Measurements from ENCODE around the gene GPR137C.

GRCh38 chr14:52514046-52514811 lies 38.4 kb upstream of the GPR137C start:
- TF ChIP-seq EZH2 (IDR thresholded peaks at IDR 0.05; ENCODE audit: insufficient read depth, low read length): no peak
- TF ChIP-seq, protein P1, sequence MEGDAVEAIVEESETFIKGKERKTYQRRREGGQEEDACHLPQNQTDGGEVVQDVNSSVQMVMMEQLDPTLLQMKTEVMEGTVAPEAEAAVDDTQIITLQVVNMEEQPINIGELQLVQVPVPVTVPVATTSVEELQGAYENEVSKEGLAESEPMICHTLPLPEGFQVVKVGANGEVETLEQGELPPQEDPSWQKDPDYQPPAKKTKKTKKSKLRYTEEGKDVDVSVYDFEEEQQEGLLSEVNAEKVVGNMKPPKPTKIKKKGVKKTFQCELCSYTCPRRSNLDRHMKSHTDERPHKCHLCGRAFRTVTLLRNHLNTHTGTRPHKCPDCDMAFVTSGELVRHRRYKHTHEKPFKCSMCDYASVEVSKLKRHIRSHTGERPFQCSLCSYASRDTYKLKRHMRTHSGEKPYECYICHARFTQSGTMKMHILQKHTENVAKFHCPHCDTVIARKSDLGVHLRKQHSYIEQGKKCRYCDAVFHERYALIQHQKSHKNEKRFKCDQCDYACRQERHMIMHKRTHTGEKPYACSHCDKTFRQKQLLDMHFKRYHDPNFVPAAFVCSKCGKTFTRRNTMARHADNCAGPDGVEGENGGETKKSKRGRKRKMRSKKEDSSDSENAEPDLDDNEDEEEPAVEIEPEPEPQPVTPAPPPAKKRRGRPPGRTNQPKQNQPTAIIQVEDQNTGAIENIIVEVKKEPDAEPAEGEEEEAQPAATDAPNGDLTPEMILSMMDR (IDR thresholded peaks at IDR 0.05; ENCODE audit: insufficient read depth, low read depth, low read length): no peak

Measured in astrocyte (in vitro differentiated cells and primary cell).